Measurements from ENCODE around the gene PAPOLG.

DNA sequence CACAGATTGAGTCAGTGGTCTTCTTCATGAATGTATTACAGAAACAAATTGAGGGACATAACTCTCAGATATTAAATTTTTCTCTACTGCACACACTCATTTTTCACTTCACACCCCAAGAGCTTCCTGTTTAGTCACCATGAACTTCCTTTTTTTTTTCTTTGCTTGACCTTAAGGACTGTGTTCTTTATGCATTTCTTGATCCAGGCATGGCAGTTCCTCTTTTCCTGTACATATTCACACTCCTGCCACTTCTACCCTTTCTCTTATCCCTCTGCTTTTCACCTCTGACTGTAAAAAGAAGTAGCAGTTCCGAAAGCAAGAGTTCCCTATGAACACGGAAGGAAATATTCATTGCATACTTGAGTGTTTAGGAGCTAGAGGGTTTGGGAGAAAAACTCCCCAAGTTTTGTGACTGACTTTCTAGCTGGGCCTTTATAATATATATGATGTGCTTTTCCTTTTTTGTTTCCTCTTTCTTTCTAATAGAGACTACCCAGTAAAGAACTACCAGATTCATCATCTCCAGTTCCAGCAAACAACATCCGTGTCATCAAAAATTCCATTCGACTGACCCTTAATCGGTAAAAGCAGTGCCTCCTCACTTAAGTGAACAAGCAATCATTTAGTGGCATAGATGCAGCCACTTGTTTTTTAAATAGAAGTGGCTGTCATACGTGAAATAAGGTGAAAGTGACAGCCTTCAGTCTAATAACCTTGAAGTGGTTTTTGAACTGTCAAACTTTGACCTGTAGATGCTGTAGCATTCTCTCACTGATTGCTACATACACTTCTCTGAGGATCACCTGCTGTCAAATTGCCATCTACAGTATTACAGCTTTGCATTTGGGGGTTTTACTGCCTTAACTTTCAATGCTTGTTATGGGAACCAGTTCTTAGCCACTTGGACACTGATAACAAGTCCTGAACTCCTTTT, 40.8 kb downstream of the PAPOLG start:
- TF ChIP-seq, protein P1, sequence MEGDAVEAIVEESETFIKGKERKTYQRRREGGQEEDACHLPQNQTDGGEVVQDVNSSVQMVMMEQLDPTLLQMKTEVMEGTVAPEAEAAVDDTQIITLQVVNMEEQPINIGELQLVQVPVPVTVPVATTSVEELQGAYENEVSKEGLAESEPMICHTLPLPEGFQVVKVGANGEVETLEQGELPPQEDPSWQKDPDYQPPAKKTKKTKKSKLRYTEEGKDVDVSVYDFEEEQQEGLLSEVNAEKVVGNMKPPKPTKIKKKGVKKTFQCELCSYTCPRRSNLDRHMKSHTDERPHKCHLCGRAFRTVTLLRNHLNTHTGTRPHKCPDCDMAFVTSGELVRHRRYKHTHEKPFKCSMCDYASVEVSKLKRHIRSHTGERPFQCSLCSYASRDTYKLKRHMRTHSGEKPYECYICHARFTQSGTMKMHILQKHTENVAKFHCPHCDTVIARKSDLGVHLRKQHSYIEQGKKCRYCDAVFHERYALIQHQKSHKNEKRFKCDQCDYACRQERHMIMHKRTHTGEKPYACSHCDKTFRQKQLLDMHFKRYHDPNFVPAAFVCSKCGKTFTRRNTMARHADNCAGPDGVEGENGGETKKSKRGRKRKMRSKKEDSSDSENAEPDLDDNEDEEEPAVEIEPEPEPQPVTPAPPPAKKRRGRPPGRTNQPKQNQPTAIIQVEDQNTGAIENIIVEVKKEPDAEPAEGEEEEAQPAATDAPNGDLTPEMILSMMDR (IDR thresholded peaks at IDR 0.05): no peak
- TF ChIP-seq POLR2A (IDR thresholded peaks at IDR 0.05): no peak
